Fibroblast of pulmonary artery (primary cell): ENCODE data around the gene SMC3.
A peak's percentile ranks its signal among the peaks of the same experiment; 100 is the strongest.

Source experiments
- DNase-seq: peaks from one replicate; pipeline ENCODE4 v3.0.0-alpha.2; 2010; ENCODE audit warnings: low read depth
- H3K4me3 ChIP-seq: replicated peaks from 2 replicates; pipeline ENCODE4 v1.5.1; 2011; ENCODE audit warnings: low read depth, mild to moderate bottlenecking, control low read depth, low read length, moderate library complexity
- TF ChIP-seq, protein P1 (sequence below): IDR thresholded peaks from 2 replicates; pipeline ENCODE4 v1.5.1; 2011; ENCODE audit warnings: mild to moderate bottlenecking, control low read depth, low read length, inconsistent platforms; ENCODE audit errors: missing control alignments

SMC3 gene

DNA sequence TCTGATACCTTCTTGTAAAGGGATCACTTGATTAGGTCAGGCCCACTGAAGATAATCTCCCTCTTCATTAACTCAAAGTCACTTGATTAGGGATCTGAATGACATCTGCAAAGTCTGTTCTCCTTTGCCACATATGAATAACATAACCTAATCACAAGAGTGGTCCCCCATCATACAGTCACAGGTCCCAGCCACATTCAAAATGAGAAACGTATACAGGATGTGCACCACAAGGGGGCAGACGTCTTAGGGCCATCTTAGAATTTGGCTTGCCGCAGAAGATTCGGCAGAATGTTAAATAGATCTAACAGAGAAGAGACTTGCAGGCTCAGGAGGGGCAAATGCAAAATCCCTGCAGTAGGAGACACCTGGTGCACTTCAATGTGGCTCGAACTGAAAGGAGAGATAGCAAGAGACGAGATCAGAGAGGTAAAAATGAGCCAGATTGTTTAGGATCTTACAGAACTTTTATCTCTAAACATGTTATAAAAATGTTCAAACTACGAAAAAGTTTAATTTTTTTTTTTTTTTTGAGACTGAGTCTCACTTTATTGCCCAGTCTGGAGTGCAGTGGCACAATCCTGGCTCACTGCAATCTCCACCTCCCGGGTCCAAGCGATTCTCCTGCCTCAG lies 10.4 kb upstream of the SMC3 start:
- H3K4me3 ChIP-seq: no peak overlapping the region
- DNase-seq: peak; percentile 73
- TF ChIP-seq, protein P1, sequence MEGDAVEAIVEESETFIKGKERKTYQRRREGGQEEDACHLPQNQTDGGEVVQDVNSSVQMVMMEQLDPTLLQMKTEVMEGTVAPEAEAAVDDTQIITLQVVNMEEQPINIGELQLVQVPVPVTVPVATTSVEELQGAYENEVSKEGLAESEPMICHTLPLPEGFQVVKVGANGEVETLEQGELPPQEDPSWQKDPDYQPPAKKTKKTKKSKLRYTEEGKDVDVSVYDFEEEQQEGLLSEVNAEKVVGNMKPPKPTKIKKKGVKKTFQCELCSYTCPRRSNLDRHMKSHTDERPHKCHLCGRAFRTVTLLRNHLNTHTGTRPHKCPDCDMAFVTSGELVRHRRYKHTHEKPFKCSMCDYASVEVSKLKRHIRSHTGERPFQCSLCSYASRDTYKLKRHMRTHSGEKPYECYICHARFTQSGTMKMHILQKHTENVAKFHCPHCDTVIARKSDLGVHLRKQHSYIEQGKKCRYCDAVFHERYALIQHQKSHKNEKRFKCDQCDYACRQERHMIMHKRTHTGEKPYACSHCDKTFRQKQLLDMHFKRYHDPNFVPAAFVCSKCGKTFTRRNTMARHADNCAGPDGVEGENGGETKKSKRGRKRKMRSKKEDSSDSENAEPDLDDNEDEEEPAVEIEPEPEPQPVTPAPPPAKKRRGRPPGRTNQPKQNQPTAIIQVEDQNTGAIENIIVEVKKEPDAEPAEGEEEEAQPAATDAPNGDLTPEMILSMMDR: peak; percentile 80

- DNase-seq: no peak
- TF ChIP-seq, protein P1: no peak
- no peak overlapping the region for H3K4me3 ChIP-seq
Observed at GRCh38 chr10:110558041-110558440, 9.5 kb upstream of the SMC3 start.

DNA sequence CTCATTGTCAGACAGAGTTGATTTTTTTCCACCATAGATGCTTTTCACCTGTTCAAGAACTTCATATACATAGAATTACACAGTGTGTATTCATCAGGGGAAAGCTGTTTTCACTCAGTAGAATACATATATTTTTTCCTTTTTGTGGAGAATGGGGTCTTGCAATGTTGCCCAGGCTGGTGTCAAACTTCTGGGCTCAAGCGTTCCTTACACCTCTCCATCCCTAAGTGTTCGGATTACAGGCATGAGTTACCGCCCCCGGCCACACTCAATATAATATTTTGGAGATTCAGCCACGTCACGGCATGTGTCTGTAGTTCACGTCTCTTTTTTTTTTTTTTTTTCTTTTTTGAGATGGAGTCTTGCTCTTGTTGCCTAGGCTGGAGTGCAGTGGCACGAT lies 7.5 kb upstream of the SMC3 start:
- no peak overlapping the region for H3K4me3 ChIP-seq
- TF ChIP-seq, protein P1: no peak
- DNase-seq: no peak

GRCh38 chr10:110561292-110561691 lies 6.2 kb upstream of the SMC3 start:
- TF ChIP-seq, protein P1: no peak
- DNase-seq: no peak

GRCh38 chr10:110562348-110562747 lies 5.1 kb upstream of the SMC3 start:
- H3K4me3 ChIP-seq: no peak overlapping the region
- TF ChIP-seq, protein P1: no peak
- DNase-seq: no peak

More at GRCh38 chr10:110561292-110561691, 6.2 kb upstream of the SMC3 start:
- no peak overlapping the region for H3K4me3 ChIP-seq

DNA sequence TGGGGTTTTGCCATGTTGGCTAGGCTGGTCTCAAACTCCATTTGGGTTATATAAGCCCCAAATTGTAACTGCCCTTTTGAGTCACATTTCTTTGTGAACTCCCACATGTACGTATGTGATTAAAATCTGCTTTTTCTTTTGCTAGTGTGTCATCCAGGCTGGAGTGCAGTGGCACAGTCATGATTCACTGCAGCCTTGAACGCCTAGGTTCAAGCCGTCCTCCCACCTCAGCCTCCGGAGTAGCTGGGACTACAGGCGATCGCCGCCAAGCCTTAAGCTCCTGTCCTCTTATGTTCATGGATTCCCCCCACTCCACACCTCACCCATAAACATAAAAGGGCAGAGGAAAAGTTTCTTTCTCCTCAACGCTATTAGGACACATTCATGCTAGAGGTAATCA lies 4.4 kb upstream of the SMC3 start:
- TF ChIP-seq, protein P1: no peak
- no peak overlapping the region for H3K4me3 ChIP-seq
- no peak for DNase-seq
